ENCODE data around the gene CENPO. TPM values are rescaled to one million over a fixed set of nuclear protein-coding genes. Genes with fewer than 3 reads are reported as not detected.

The CENPO gene
- total and polyA plus RNA-seq, 2 of the 4 experiments (the other 2 are of a cell fraction) = 20.1 to 27.2 TPM

- ChIA-PET POLR2A (ENCODE audit: unreplicated experiment) (no interaction called here), CTCF (interaction anchor here (0.7 to 1.1 kb wide), 2 partner anchors 12 to 191 kb away, joined by 3 to 6 read pairs; no protein-coding TSS in a partner anchor)
- Histone ChIP-seq H2BK120ac (ENCODE audit: low read depth, low read length) (no peak overlapping the region), H3K4me3 (ENCODE audit: insufficient read depth, low read depth, low read length) (no peak overlapping the region), H3K14ac (replicated peaks; ENCODE audit: low read depth, low read length) (no peak overlapping the region), H2AK5ac (ENCODE audit: low read depth, low read length) (no peak overlapping the region), H4K5ac (ENCODE audit: low read depth, low read length) (no peak overlapping the region), H3K79me1 (ENCODE audit: low read depth in 1 of 2, low read length in 2 of 2) (no peaks in the 10 kb centered on the region), H4K20me1 (ENCODE audit: insufficient read depth, low read length) (no peaks in the 10 kb centered on the region), H2BK5ac (ENCODE audit: low read depth, low read length, poor library complexity, severe bottlenecking) (no peak overlapping the region), H3K23ac (ENCODE audit: low read depth, low read length) (no peak overlapping the region), H3K36me3 (ENCODE audit: control insufficient read depth, insufficient read depth, low read length) (peaks cover 14% of the 10 kb centered on the region), H3K4ac (ENCODE audit: low read depth, low read length) (no peak overlapping the region), H3K27ac (ENCODE audit: insufficient read depth, low read length) (no peak overlapping the region), H3K4me2 (ENCODE audit: low read depth, low read length) (no peak overlapping the region), H2AK9ac (replicated peaks; ENCODE audit: low read depth, low read length, poor library complexity) (no peak overlapping the region), H2BK15ac (ENCODE audit: low read depth, low read length) (no peak overlapping the region), H2AFZ (replicated peaks; ENCODE audit: low read length, poor library complexity) (no peak overlapping the region), H3K9ac (ENCODE audit: low read depth, low read length) (no peak overlapping the region), H3K56ac (ENCODE audit: extremely low read depth, insufficient read depth, low read length) (no peak overlapping the region), H3K27me3 (ENCODE audit: control insufficient read depth, insufficient read depth, low read length) (no peaks in the 10 kb centered on the region), H3K9me3 (ENCODE audit: control insufficient read depth, insufficient read depth, low read length) (no peaks in the 10 kb centered on the region), H4K8ac (ENCODE audit: low read depth in 2 of 2, low read length in 2 of 2) (no peak overlapping the region), H2BK20ac (ENCODE audit: low read depth, low read length) (no peak overlapping the region), H3K4me1 (ENCODE audit: control insufficient read depth, insufficient read depth, low read length) (no peaks in the 10 kb centered on the region), H4K91ac (ENCODE audit: insufficient read depth, low read depth, low read length) (no peak overlapping the region), H3K9me1 (ENCODE audit: insufficient read depth, low read length) (no peaks in the 10 kb centered on the region), H3K18ac (ENCODE audit: low read depth, low read length) (no peak overlapping the region)
- intact Hi-C loops (cut with micrococcal nuclease) = no loop called here
- in situ Hi-C loops (cut with MboI; ENCODE audit: low sequenced_read_pairs) = no loop called here
- ATAC-seq (ENCODE audit: low read depth) (no peak), DNase-seq (no peak)
- WGBS, 2 experiments (ENCODE audit: extremely low coverage in 2 of 2, insufficient read length in 1 of 2) = no CpG with 5 or more reads among the region's 5 CpGs
- TF ChIP-seq MXI1 (IDR thresholded peaks at IDR 0.05; ENCODE audit: borderline replicate concordance, low read depth, low read length) (no peak), RFX5 (IDR thresholded peaks at IDR 0.05; ENCODE audit: low read depth, low read length) (no peak), CEBPB (IDR thresholded peaks at IDR 0.05; ENCODE audit: low read depth, low read length) (no peak)
- no TSS peak for BruUV-seq (replicated peaks)
- dilution Hi-C loops (cut with HindIII; ENCODE audit: low sequenced_read_pairs, unreplicated experiment) = no loop called here
These were observed 25.2 kb upstream of the CENPO start for GRCh38 chr2:24768013-24768412.
